GM21360 (cell line): ENCODE results near the gene FCRL6.

ENCODE experiments used
- ATAC-seq: cut with Tn5 transposase; IDR thresholded peaks from one replicate; pipeline ENCODE4 v1.9.1; 2021; ENCODE audit warnings: mild to moderate bottlenecking, moderate library complexity; ENCODE audit not compliant: unreplicated experiment

Gene FCRL6, protein sequence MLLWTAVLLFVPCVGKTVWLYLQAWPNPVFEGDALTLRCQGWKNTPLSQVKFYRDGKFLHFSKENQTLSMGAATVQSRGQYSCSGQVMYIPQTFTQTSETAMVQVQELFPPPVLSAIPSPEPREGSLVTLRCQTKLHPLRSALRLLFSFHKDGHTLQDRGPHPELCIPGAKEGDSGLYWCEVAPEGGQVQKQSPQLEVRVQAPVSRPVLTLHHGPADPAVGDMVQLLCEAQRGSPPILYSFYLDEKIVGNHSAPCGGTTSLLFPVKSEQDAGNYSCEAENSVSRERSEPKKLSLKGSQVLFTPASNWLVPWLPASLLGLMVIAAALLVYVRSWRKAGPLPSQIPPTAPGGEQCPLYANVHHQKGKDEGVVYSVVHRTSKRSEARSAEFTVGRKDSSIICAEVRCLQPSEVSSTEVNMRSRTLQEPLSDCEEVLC

DNA sequence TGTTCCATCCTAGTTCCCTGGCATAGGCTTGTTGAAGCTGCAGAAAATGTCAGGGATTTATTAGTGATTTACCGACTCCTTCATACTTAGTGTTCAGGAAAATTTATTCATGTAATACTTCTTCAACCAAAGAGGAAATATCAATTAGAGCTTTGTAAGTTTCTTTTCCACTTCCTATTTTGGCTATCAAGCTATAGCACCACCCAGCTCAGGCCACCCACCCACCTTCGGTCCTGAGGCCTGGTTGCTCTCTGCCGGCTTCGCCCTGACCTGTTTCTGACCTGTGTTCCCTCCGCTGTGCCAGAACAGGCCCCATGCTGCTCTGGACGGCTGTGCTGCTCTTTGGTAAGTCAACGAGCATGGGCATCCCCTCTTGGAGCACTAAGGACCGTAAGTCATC lies at the start of gene FCRL6:
Gene FCRL6, plus strand, starts transcription at position 250 of the 400 bp plus-strand sequence. Its CDS starts 65 bp downstream, at position 315.
- no peak for ATAC-seq

DNA sequence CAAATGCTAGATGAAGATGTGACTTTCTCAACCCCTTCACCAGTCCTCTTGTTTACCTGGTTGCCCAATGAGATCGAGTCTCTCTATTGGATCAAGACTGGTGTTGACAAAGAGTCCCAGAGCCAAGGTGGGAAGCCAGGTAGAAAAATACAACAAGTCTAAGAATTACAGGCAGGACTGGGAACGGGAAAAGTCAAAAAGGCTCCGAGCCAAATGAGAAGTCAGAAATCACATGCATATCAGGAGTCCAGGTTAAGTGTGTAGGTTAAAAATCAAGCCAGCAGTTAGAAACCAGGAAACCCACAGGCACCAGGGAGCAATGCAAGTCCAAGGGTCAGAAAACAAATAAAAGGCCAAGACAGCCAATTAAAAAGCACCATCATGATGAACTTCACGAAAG lies 48.8 kb upstream of the FCRL6 start:
- no peak for ATAC-seq

GRCh38 chr1:159755451-159756007 lies 46.6 kb upstream of the FCRL6 start:
- ATAC-seq: no peak

DNA sequence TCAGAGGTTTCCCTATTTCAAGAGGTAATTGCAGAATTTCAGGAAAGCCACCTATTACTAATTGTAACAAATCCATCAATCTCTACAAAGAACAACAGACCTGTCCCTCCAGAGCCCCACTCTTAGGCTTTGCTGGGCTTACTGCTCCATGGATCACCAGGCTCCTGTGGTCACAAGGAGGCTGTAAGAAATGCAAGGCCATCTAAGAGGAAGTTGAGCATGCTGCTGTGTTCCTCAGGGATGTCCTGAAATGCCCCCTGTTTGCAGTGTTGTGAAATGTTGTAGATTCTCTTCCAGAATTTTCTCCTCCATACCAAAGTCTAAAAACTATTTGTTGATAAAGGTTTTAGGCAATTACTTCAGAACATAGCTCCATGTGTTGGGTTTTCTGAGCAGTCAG lies 45.8 kb upstream of the FCRL6 start:
- ATAC-seq: no peak

DNA sequence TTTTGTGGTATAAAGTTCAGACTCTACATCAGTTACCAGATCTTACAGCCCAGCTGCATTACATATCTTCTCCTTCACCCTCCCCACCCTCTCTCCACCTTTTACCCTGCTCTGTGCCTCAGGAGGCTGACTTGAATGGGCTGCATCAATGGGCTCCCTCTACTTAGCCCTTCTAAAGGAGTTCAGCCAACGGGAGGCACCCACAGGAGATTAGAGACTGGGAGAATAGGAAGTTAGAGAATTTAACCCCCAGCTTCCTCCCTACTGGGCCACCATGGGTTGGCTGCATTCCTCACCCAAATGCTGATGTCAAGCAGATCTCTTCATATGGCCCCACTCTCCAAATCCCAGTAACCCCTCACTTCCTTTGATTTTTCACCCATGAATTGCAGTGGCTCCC lies 38.5 kb upstream of the FCRL6 start:
- no peak for ATAC-seq

DNA sequence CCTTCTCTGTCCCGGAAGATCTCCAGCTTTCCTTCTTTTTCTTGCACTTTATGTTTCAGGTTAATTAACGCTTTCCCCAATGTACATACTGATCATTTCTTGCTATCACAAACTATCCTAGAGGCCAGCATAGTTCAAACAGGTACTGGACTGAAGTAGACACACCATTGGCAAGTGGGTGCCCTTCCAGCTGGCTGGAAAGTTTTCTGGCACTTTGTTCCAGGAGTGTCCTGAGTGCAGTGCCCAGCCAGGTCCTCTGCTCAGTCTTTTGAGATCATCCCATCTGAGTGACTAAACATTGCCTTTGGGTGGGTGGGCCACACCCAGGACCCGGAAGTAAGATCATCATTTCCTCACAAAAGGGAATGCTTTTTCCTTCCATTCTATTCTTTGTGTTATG lies 36.4 kb upstream of the FCRL6 start:
- ATAC-seq: no peak

GRCh38 chr1:159771127-159771895 lies 30.8 kb upstream of the FCRL6 start:
- ATAC-seq: no peak

- no peak for ATAC-seq
Observed at GRCh38 chr1:159774465-159774864, 27.7 kb upstream of the FCRL6 start.

DNA sequence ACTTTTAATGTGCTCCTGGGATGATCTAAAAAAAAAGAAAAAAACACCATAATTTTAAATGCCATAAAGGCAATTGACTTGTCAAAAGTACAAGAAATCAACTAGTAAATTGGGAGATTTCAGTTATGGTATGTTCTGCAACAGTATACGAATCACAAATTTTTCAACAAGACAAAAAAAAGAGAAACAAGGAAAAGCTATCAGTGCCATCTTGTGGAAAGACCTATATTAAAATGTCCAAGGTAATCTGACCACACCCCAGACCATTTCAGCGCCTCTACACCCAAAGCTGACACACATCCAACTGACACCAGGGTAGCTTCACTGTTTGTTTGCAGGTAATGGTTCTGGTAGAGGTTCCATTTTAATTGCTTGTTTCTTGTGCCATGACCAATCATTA lies 26.4 kb upstream of the FCRL6 start:
- ATAC-seq: no peak

GRCh38 chr1:159778266-159778665 lies 23.9 kb upstream of the FCRL6 start:
- no peak for ATAC-seq

DNA sequence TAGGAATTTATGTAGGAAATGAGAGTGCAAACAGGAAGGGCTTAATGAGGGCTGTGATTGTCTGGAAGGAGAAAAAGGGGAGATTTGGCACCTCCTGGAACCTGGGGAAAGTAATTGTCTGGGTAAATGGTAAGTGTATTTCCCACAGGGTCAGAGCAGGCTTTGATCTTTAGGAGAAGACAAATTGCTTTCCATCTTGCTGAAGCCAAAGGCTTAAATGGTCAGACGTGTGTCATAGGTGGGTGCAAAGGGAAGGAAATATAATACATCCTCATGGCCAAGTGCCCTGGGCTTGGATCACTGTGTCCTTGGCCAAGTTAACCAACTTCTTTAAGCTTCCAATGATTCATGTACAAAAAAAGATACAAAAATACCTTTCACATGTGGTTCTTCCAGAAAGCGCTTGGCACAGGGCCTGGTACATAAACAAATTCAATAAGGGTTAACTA lies 22.7 kb upstream of the FCRL6 start:
- ATAC-seq: no peak

GRCh38 chr1:159780583-159781582 lies 21.3 kb upstream of the FCRL6 start, which contains the start of gene DUSP23:
Gene DUSP23, plus strand, starts transcription at chr1:159780962. Its CDS starts 139 bp downstream, at chr1:159781101.
- peak; percentile 98 for ATAC-seq

- no peak for ATAC-seq
Observed at GRCh38 chr1:159781992-159782391, 20.2 kb upstream of the FCRL6 start.

DNA sequence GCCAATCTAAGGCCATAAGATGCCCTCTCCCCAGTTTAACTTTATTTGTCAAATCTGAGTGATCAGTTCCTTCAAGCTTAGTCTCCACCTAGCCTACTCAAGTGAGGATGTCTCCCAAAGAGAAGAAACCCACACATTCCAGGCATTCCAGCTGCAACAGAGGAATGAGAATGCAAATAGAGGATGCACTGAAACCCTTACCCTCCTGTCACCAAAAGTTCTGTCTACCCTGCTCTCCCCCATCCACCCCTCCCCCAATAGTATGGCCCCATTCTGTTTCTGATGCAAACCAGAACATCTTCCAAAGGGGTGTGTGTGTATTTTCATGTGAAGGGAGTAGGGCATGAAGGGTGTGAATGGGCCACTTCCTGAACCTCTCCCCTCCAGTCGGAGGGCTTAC lies 18.4 kb upstream of the FCRL6 start:
- no peak for ATAC-seq

- no peak for ATAC-seq
Observed at GRCh38 chr1:159786465-159786864, 15.7 kb upstream of the FCRL6 start.

DNA sequence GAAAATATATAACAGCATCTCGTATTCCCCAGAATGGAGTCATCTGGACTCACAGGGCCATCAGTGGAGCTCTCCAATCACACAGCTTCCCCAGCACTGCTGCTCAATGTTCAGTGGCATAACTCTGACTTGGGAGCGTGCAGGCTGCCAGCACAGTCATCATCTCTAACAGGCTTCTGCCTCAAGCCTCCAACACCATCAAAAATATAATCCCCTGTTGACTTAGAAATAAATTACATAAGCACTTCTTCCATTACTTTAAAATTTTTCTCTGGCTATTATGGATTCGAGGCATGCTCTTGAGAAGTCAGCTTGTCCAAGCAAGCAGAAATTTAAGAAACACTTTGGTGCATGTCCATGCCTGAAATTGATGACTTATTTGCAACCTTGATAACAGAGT lies 15.2 kb upstream of the FCRL6 start:
- ATAC-seq: no peak

DNA sequence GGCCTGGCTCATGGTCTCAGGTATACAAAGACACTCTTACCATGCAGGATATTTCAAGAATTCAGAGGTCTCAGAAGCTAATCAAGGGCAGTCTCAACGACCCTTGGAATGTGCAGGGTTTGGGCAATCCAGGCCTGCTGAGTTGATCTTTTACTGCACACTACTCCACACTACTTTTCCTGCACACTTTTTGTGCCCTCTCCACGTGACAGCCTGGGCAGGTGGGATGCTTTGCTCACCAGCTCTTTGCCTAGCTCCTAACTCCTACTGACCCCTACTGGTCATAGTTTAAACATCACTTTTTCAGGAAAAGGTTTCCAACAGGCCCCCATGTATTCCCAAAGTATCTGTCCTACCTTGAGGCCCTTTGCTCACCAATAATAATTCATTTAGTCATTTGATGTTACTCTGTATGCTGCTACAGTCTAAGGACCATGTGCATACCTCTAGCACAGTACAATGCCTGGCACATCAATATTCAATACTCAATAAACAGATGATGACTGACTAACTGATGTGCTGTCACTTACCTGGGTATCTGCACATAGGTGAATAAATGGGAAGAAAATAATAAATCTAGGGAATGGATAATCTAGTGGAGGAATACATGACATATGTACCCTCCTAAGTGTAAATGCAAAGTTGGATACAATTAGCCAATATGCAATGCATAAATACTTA lies 11.8 kb upstream of the FCRL6 start:
- no peak for ATAC-seq

GRCh38 chr1:159791031-159791430 lies 11.1 kb upstream of the FCRL6 start:
- ATAC-seq: no peak

DNA sequence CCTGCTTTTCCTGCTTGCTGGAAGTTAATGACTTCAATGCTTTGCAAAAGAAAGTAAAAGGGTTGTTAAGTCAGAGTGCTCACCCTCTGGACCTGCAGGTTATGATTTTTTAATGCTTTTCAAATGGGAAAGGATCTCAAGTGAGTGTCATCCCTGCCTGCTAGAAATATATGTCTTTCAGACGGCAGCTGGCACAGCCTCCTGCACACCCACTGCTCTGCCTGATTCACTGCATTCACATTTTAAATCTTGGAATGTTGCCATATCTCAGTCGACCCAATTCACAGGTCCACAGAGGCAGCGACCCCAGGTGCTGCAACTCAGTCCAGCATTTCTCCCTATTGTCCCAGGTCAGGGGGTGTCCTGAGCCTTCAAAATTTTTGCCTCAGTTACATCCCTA lies 10.7 kb upstream of the FCRL6 start:
- no peak for ATAC-seq

- no peak for ATAC-seq
Observed at GRCh38 chr1:159795534-159795933, 6.6 kb upstream of the FCRL6 start.
